GM12865 (cell line): ENCODE measurements around the gene ABCC4.

Experiments used
- DNase-seq: peaks from one replicate; pipeline ENCODE4 v3.0.0; 2010; ENCODE audit warnings: low read depth
- H3K4me3 ChIP-seq: 2 replicates; pipeline ENCODE4 v1.5.1; 2011; ENCODE audit warnings: mild to moderate bottlenecking, low read depth, low read length, control low read depth
- TF ChIP-seq, protein P1 (sequence below): IDR thresholded peaks from 2 replicates; pipeline ENCODE4 v1.5.1; 2011; ENCODE audit warnings: low read length, control low read depth, low read depth, inconsistent platforms; ENCODE audit not compliant: insufficient read depth; ENCODE audit errors: missing control alignments

ABCC4 gene

DNA sequence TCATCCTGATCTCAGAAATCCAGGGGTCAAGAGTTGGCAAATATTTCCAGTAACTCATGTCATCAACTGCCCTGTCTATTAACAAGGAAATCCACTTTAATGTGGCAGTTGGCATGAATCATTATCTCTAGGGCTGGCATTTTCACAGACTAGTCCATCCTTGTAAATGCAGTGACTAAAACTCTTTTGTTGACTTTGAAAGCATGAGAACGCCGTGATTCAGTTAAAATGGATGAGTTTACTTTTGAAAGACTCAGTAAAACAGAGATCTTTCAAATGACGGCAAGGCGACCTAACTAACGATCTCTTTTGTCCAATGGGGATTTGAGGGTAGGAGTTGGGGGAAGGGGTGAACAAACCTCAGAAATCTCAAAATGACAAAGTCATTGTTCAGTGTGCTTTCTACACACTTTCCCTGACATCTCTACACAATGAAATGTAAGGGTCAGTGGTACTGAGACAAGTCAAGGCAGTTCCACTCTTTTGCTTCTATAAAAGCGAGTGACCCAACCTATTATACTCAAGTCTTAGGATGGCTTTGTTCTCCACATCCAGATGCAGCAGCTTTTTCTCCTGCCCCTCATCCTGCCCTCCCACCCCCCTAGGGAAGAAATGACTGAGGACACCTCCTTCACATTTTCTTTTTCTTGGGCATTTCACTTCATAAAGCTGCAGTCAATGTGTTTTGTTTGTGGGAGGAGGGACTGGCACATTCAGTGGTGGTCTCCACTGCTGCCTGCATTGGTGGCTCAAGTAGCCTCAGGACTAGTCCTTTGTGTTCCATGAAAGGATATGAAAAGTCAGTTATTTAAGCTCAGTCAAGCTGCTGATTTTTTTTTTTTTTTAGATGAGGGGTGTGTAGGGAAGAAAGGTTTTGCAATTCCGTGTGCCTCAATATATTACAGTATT lies 200.5 kb downstream of the ABCC4 start:
- peak; percentile 17 for DNase-seq
- H3K4me3 ChIP-seq: no peak overlapping the region
- TF ChIP-seq, protein P1, sequence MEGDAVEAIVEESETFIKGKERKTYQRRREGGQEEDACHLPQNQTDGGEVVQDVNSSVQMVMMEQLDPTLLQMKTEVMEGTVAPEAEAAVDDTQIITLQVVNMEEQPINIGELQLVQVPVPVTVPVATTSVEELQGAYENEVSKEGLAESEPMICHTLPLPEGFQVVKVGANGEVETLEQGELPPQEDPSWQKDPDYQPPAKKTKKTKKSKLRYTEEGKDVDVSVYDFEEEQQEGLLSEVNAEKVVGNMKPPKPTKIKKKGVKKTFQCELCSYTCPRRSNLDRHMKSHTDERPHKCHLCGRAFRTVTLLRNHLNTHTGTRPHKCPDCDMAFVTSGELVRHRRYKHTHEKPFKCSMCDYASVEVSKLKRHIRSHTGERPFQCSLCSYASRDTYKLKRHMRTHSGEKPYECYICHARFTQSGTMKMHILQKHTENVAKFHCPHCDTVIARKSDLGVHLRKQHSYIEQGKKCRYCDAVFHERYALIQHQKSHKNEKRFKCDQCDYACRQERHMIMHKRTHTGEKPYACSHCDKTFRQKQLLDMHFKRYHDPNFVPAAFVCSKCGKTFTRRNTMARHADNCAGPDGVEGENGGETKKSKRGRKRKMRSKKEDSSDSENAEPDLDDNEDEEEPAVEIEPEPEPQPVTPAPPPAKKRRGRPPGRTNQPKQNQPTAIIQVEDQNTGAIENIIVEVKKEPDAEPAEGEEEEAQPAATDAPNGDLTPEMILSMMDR: no peak

- TF ChIP-seq, protein P1: no peak
- no peak overlapping the region for H3K4me3 ChIP-seq
- no peak for DNase-seq
Measured at GRCh38 chr13:95099541-95099940, 201.7 kb downstream of the ABCC4 start.

- no peak overlapping the region for H3K4me3 ChIP-seq
- TF ChIP-seq, protein P1: no peak
- DNase-seq: no peak
Measured at GRCh38 chr13:95098916-95099315, 202.3 kb downstream of the ABCC4 start.

- no peak overlapping the region for H3K4me3 ChIP-seq
- peak; percentile 12 for DNase-seq
- TF ChIP-seq, protein P1: no peak
Measured at GRCh38 chr13:95091755-95092154, 209.5 kb downstream of the ABCC4 start.

- TF ChIP-seq, protein P1: no peak
- no peak overlapping the region for H3K4me3 ChIP-seq
- DNase-seq: no peak
Measured at GRCh38 chr13:95087746-95088305, 213.4 kb downstream of the ABCC4 start.

DNA sequence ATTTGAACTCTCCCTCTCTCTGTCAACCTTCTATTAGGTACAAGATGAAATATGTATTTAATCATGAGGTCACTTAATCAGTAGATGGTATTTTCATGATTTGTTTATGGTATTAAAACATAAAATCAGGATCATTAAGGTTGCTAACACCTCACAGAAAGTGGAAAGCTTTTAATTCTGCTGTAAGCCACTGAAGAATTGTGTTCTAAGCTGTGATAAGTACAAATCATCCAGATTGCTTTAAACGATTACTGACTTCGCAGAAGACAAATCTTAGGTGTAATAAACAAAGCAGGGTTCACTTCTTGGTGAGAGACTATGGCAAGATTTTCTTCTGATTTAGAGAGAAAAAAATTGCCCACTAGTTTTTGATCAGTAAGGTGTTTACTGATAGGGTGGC lies 214.5 kb downstream of the ABCC4 start:
- TF ChIP-seq, protein P1: no peak
- DNase-seq: no peak
- H3K4me3 ChIP-seq: no peak overlapping the region
